A549 (cell line): Measurements from ENCODE around the gene EIF4A2. TPM values are rescaled to one million over a fixed set of nuclear protein-coding genes. Genes with fewer than 3 reads are reported as not detected.
A peak's percentile ranks its signal among the peaks of the same experiment; 100 is the strongest.

Experiments
- ATAC-seq, 2 experiments: fragments of 200-7000 bp in 1 of 2; fragments of >200 bp in 1 of 2; cut with Nextera tagmentation in 1 of 2; cut with Tn5 transposase in 1 of 2; 3 replicates each; pipeline versions ENCODE4 v1.8.0 to v1.9.1; 2018 to 2020; ENCODE audit warnings: mild to moderate bottlenecking in 1 of 2, moderate library complexity in 1 of 2
- CTCF ChIA-PET: fragments of 300-600 bp; sonication (Branson Sonifier 250); formaldehyde crosslinking; extraction: SDS; loops from one replicate; lab custom pipeline; 2021; ENCODE audit warnings: antibody characterized with exemption, inconsistent platforms; lab: Yijun Ruan, JAX
- POLR2A ChIA-PET: fragments of 350-600 bp; formaldehyde crosslinking; extraction: SDS; loops from one replicate; lab custom pipeline; 2021; ENCODE audit warnings: antibody characterized with exemption, inconsistent platforms; lab: Yijun Ruan, JAX
- DNase-seq, 2 experiments: peaks; one replicate each; pipeline versions ENCODE4 v3.0.0 to v3.0.0-alpha.2; 2011 to 2016; ENCODE audit warnings: low read depth in 1 of 2, low spot score in 1 of 2
- FAIRE-seq: peaks from 2 replicates; lab custom pipeline; 2011; peaks lifted over from hg19 to GRCh38; lab: Jason Lieb, UNC
- H3K27ac ChIP-seq, 2 experiments: fragments of >200 bp; sonication (Bioruptor Twin); formaldehyde crosslinking; 3 replicates each; pipeline ENCODE4 v1.5.1; 2016 to 2017
- H3K4me1 ChIP-seq: fragments of >200 bp; sonication (Bioruptor Twin); formaldehyde crosslinking; 3 replicates; pipeline ENCODE4 v1.6.1; 2016
- H3K4me2 ChIP-seq: fragments of >200 bp; sonication (Bioruptor Twin); formaldehyde crosslinking; 3 replicates; pipeline ENCODE4 v1.6.1; 2016
- H3K4me3 ChIP-seq: fragments of >200 bp; sonication (Bioruptor Twin); formaldehyde crosslinking; 3 replicates; pipeline ENCODE4 v1.5.1; 2016
- H3K9me3 ChIP-seq: fragments of >200 bp; sonication (Bioruptor Twin); formaldehyde crosslinking; 3 replicates; pipeline ENCODE4 v1.6.1; 2016
- BCL3 ChIP-seq: fragments of >200 bp; sonication (Bioruptor Twin); formaldehyde crosslinking; IDR thresholded peaks from 3 replicates; pipeline ENCODE4 v1.6.1; 2016
- BHLHE40 ChIP-seq: IDR thresholded peaks from 2 replicates; pipeline ENCODE4 v1.6.1; 2012; ENCODE audit warnings: low read depth, low read length, inconsistent platforms
- CBX2 ChIP-seq: fragments of 200-600 bp; sonication (generic); IDR thresholded peaks from 2 replicates; pipeline ENCODE4 v1.6.1; 2016; ENCODE audit warnings: low read depth, mild to moderate bottlenecking, borderline replicate concordance
- CBX8 ChIP-seq: fragments of 200-600 bp; sonication (generic); IDR thresholded peaks from 2 replicates; pipeline ENCODE4 v1.6.1; 2016
- CEBPB ChIP-seq, 2 experiments: fragments of >200 bp in 1 of 2; sonication (Bioruptor Twin) in 1 of 2; formaldehyde crosslinking in 1 of 2; IDR thresholded peaks; 2 replicates each; pipeline ENCODE4 v1.6.1; 2012 to 2016
- CTCF ChIP-seq: fragments of >200 bp; sonication (Bioruptor Twin); formaldehyde crosslinking; IDR thresholded peaks from 3 replicates; pipeline ENCODE4 v1.5.1; 2016
- EHF ChIP-seq: fragments of 250-450 bp; sonication (Bioruptor Pico); IDR thresholded peaks from 2 replicates; pipeline ENCODE4 v1.5.0; 2020; ENCODE audit warnings: mild to moderate bottlenecking
- EHMT2 ChIP-seq: fragments of 200-600 bp; sonication (generic); IDR thresholded peaks from 2 replicates; pipeline ENCODE4 v1.6.1; 2016; ENCODE audit warnings: antibody characterized with exemption, low read depth, mild to moderate bottlenecking, moderate library complexity
- ELK1 ChIP-seq: fragments of 150-350 bp; IDR thresholded peaks from 2 replicates; pipeline ENCODE4 v1.6.1; 2014; ENCODE audit warnings: low read depth, mild to moderate bottlenecking, low read length
- ESRRA ChIP-seq: fragments of 150-350 bp; IDR thresholded peaks from 2 replicates; pipeline ENCODE4 v1.6.1; 2014; ENCODE audit warnings: mild to moderate bottlenecking, low read length, borderline replicate concordance
- FOSL2 ChIP-seq, 2 experiments: fragments of 450-650 bp in 1 of 2; fragments of >200 bp in 1 of 2; sonication (Bioruptor Twin) in 1 of 2; formaldehyde crosslinking; IDR thresholded peaks; 2 replicates each; pipeline versions ENCODE4 v1.5.0 to v1.6.1; 2016 to 2020; ENCODE audit warnings: mild to moderate bottlenecking in 1 of 2, moderate library complexity in 1 of 2
- HOXA7 ChIP-seq: fragments of 250-450 bp; sonication (Bioruptor Pico); IDR thresholded peaks from 2 replicates; pipeline ENCODE4 v1.5.0; 2020; ENCODE audit warnings: mild to moderate bottlenecking, moderate library complexity
- HOXB13 ChIP-seq: fragments of 250-450 bp; sonication (Bioruptor Pico); IDR thresholded peaks from 2 replicates; pipeline ENCODE4 v1.5.0; 2020; ENCODE audit warnings: low read depth, mild to moderate bottlenecking, moderate library complexity
- HOXB5 ChIP-seq: fragments of 250-450 bp; sonication (Bioruptor Pico); IDR thresholded peaks from 2 replicates; pipeline ENCODE4 v1.5.0; 2020; ENCODE audit warnings: mild to moderate bottlenecking, moderate library complexity
- JUN ChIP-seq, 2 experiments: fragments of >200 bp; sonication (Bioruptor Twin); formaldehyde crosslinking; IDR thresholded peaks; 2 replicates in 1 of 2; 3 replicates in 1 of 2; pipeline ENCODE4 v1.6.1; 2016 to 2017
- KDM5A ChIP-seq: fragments of 200-600 bp; sonication (generic); IDR thresholded peaks from 2 replicates; pipeline ENCODE4 v1.6.1; 2016; ENCODE audit warnings: antibody characterized with exemption, mild to moderate bottlenecking
- MAFK ChIP-seq: fragments of 450-650 bp; IDR thresholded peaks from 2 replicates; pipeline ENCODE4 v1.6.1; 2014; ENCODE audit not compliant: partially characterized antibody
- MAZ ChIP-seq: fragments of 150-350 bp; IDR thresholded peaks from 2 replicates; pipeline ENCODE4 v1.6.1; 2014; ENCODE audit warnings: antibody characterized with exemption, low read depth, low read length, borderline replicate concordance
- NPAS2 ChIP-seq: fragments of 250-450 bp; sonication (Bioruptor Pico); IDR thresholded peaks from 2 replicates; pipeline ENCODE4 v1.8.0; 2022; ENCODE audit warnings: mild to moderate bottlenecking, moderate library complexity, borderline replicate concordance
- NR3C1 ChIP-seq: fragments of >200 bp; sonication (Bioruptor Twin); formaldehyde crosslinking; IDR thresholded peaks from 3 replicates; pipeline ENCODE4 v1.6.1; 2017
- PHF8 ChIP-seq: fragments of 200-600 bp; sonication (generic); IDR thresholded peaks from 2 replicates; pipeline ENCODE4 v1.6.1; 2016; ENCODE audit warnings: low read depth, mild to moderate bottlenecking, antibody characterized with exemption, moderate library complexity, borderline replicate concordance
- POLR2A ChIP-seq: IDR thresholded peaks from 2 replicates; pipeline ENCODE4 v1.6.1; 2012; ENCODE audit warnings: mild to moderate bottlenecking, low read length
- POLR2AphosphoS2 ChIP-seq: conservative IDR thresholded peaks from 2 replicates; pipeline ENCODE4 v1.6.1; 2012; ENCODE audit warnings: low read length, improper control_type of control experiment, inconsistent platforms
- RAD21 ChIP-seq, 2 experiments: fragments of >200 bp in 1 of 2; sonication (Bioruptor Twin) in 1 of 2; formaldehyde crosslinking in 1 of 2; IDR thresholded peaks in 1 of 2; conservative IDR thresholded peaks in 1 of 2; 2 replicates in 1 of 2; 3 replicates in 1 of 2; pipeline ENCODE4 v1.6.1; 2012 to 2018; ENCODE audit warnings: inconsistent platforms in 1 of 2
- RARB ChIP-seq: fragments of 250-450 bp; sonication (Bioruptor Pico); IDR thresholded peaks from 2 replicates; pipeline ENCODE4 v1.8.0; 2021; ENCODE audit warnings: mild to moderate bottlenecking, moderate library complexity
- RCOR1 ChIP-seq: fragments of 150-350 bp; IDR thresholded peaks from 2 replicates; pipeline ENCODE4 v1.6.1; 2014; ENCODE audit warnings: antibody characterized with exemption, low read length, low read depth
- RFX5 ChIP-seq: fragments of 450-650 bp; IDR thresholded peaks from 2 replicates; pipeline ENCODE4 v1.7.1; 2014; ENCODE audit warnings: antibody characterized with exemption, mild to moderate bottlenecking, moderate library complexity
- RNF2 ChIP-seq: fragments of 200-600 bp; sonication (generic); IDR thresholded peaks from 2 replicates; pipeline ENCODE4 v1.6.1; 2016; ENCODE audit warnings: low read depth, mild to moderate bottlenecking, antibody characterized with exemption, moderate library complexity, borderline replicate concordance
- TFCP2L1 ChIP-seq: fragments of 250-450 bp; sonication (Bioruptor Pico); IDR thresholded peaks from 2 replicates; pipeline ENCODE4 v1.5.0; 2021; ENCODE audit warnings: mild to moderate bottlenecking
- TP53 ChIP-seq: fragments of 250-450 bp; sonication (Bioruptor Pico); IDR thresholded peaks from 2 replicates; pipeline ENCODE4 v1.5.0; 2021; ENCODE audit warnings: mild to moderate bottlenecking, moderate library complexity
- ZC3H11A ChIP-seq: fragments of 450-650 bp; IDR thresholded peaks from 2 replicates; pipeline ENCODE4 v1.6.1; 2014; ENCODE audit warnings: antibody characterized with exemption, mild to moderate bottlenecking
- ZSCAN20 ChIP-seq: fragments of 250-450 bp; sonication (Bioruptor Pico); IDR thresholded peaks from 2 replicates; pipeline ENCODE4 v1.8.0; 2022; ENCODE audit warnings: mild to moderate bottlenecking, moderate library complexity
- WGBS: methylation state at CpG from one replicate; pipeline ENCODE4 v1.1.6; 2017; ENCODE audit errors: missing lambda C conversion rate; 5-methylcytosine and 5-hydroxymethylcytosine counted together
- polyA plus RNA-seq, 4 experiments: library from polyadenylated mRNA; depleted of rRNA in 3 of 4; stranded (reverse); fragments of >200 nt; fragmentation: RNase III in 1 of 4; extraction: RNeasy Plus Mini Kit Qiagen cat#74134 plus additional on column Dnase treatment in 1 of 4; gene quantifications; 2 replicates in 3 of 4; 3 replicates in 1 of 4; pipeline ENCODE4 v1.2.3, GENCODE V29; 2011 to 2017
- TF ChIP-seq, protein P1 (sequence below): IDR thresholded peaks from 2 replicates; pipeline ENCODE4 v1.6.1; 2012; ENCODE audit warnings: low read depth, borderline replicate concordance
- TF ChIP-seq, protein P2 (sequence below): fragments of 250-450 bp; sonication (Bioruptor Pico); IDR thresholded peaks from 2 replicates; pipeline ENCODE4 v1.5.0; 2020; ENCODE audit warnings: low read depth, mild to moderate bottlenecking, moderate library complexity
- TF ChIP-seq, protein P3 (sequence below): fragments of 450-650 bp; IDR thresholded peaks from 2 replicates; pipeline ENCODE4 v1.6.1; 2014; ENCODE audit warnings: antibody characterized with exemption

EIF4A2 gene
- polyA plus RNA-seq, 2 of the 4 experiments (the other 2 are of a cell fraction) = 172 to 493 TPM

DNA sequence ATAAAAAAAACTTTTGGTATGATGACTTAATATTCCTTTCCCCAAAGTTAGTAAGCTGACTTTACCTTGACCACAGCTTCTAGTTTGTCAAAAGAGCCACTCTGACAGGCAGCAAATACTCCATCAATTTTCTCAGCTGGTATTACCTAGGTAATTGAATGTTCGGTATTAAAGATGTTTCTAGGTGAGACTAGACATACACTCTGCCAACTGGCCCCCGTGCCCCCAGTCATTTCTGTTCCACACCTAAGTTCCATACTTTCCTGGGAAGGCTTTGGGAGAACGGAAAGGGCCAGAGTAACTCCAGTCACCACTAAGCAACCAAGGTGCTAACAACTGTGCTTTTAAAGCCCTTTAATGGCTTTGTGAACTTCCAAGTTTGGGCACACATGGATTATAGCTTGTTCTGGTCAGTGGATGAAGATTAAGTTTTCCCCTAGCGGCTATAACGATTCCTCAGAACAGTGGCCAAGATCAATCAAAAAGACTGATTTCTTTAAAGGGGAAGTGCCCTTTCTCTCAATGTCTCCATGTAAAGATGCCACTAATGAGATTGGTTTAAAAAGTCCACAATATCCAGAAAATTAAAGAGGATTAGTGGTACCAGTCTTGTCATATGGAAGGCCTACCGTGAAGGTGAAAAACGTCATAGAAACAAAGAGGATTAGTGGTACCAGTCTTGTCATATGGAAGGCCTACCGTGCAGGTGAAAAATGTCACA, 7.0 kb downstream of the EIF4A2 start:
- 42% methylated on average over 8 of the region's 8 CpGs for WGBS
- Histone ChIP-seq H3K9me3 (no peaks in the 10 kb centered on the region), H3K27ac (no peak overlapping the region), H3K4me2 (peak overlapping the region; percentile 99; the same call in 1 of the 3 replicates), H3K4me3 (no peak overlapping the region), H3K4me1 (peaks cover 48% of the 10 kb centered on the region)
- DNase-seq = peak; percentile 23 to 63
- ChIA-PET POLR2A (no interaction called here), CTCF (interaction anchor here (0.7 to 1.2 kb wide), 3 partner anchors 31 to 173 kb away, joined by 3 to 4 read pairs (median 3); no protein-coding TSS in a partner anchor)
- ATAC-seq = peak; percentile 69 to 74
- FAIRE-seq = no peak
- 0 out of 2 replicates have a peak, but pooled peaks have one; percentile 10 for TF ChIP-seq EHF (CRISPR knock-in tag)
- no peak for TF ChIP-seq ZC3H11A
- no peak for TF ChIP-seq CTCF
- no peak for TF ChIP-seq NR3C1
- TF ChIP-seq TP53 (CRISPR knock-in tag) = peak; percentile 89; the same call in 1 of the 2 replicates
- no peak for TF ChIP-seq PHF8
- TF ChIP-seq TFCP2L1 (CRISPR knock-in tag) = peak; percentile 5
- no peak for TF ChIP-seq MAFK
- TF ChIP-seq, protein P1, sequence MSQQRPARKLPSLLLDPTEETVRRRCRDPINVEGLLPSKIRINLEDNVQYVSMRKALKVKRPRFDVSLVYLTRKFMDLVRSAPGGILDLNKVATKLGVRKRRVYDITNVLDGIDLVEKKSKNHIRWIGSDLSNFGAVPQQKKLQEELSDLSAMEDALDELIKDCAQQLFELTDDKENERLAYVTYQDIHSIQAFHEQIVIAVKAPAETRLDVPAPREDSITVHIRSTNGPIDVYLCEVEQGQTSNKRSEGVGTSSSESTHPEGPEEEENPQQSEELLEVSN = no peak
- TF ChIP-seq, protein P2, sequence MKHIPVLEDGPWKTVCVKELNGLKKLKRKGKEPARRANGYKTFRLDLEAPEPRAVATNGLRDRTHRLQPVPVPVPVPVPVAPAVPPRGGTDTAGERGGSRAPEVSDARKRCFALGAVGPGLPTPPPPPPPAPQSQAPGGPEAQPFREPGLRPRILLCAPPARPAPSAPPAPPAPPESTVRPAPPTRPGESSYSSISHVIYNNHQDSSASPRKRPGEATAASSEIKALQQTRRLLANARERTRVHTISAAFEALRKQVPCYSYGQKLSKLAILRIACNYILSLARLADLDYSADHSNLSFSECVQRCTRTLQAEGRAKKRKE = no peak
- TF ChIP-seq BHLHE40 = no peak
- TF ChIP-seq KDM5A = no peak
- TF ChIP-seq ZSCAN20 (CRISPR knock-in tag) = no peak
- no peak for TF ChIP-seq CEBPB (IDR thresholded peaks at IDR 0.05)
- peak; percentile 59; the same call in 2 of the 3 replicates for TF ChIP-seq BCL3
- no peak for TF ChIP-seq RNF2
- no peak for TF ChIP-seq FOSL2 (IDR thresholded peaks at IDR 0.05)
- no peak for TF ChIP-seq FOSL2 (CRISPR knock-in tag; IDR thresholded peaks at IDR 0.05)
- no peak for TF ChIP-seq POLR2A
- TF ChIP-seq CBX8 = no peak
- TF ChIP-seq RAD21 (conservative IDR thresholded peaks at IDR 0.05 in 1 of 2, IDR thresholded peaks at IDR 0.05 in 1 of 2) = peak in 1 of 2 experiments; percentile 1; a peak in 1 of 5 replicates
- peak; percentile 68 to 84; a peak in 4 of 5 replicates for TF ChIP-seq JUN (IDR thresholded peaks at IDR 0.05)
- no peak for TF ChIP-seq ELK1
- no peak for TF ChIP-seq EHMT2
- TF ChIP-seq RFX5 = no peak
- TF ChIP-seq ESRRA = no peak
- no peak for TF ChIP-seq HOXB13 (CRISPR knock-in tag)
- TF ChIP-seq, protein P3, sequence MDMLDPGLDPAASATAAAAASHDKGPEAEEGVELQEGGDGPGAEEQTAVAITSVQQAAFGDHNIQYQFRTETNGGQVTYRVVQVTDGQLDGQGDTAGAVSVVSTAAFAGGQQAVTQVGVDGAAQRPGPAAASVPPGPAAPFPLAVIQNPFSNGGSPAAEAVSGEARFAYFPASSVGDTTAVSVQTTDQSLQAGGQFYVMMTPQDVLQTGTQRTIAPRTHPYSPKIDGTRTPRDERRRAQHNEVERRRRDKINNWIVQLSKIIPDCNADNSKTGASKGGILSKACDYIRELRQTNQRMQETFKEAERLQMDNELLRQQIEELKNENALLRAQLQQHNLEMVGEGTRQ = no peak
- TF ChIP-seq HOXA7 (CRISPR knock-in tag) = peak; percentile 94
- TF ChIP-seq MAZ = no peak
- no peak for TF ChIP-seq RCOR1
- TF ChIP-seq RARB (CRISPR knock-in tag) = peak; percentile 90
- TF ChIP-seq POLR2AphosphoS2 = peak; percentile 97
- TF ChIP-seq NPAS2 (CRISPR knock-in tag) = no peak
- no peak for TF ChIP-seq CBX2
- TF ChIP-seq HOXB5 (CRISPR knock-in tag) = peak; percentile 18; the same call in 1 of the 2 replicates
